Activated CD4-positive, alpha-beta T cell treated with anti-CD3 and anti-CD28 coated beads, Interleukin-2, amount 10 ng/mL, durations not matched to agents 24 days and 14 days (primary cell): ENCODE measurements around the gene MPV17L. TPM values are rescaled to one million over a fixed set of nuclear protein-coding genes. Genes with fewer than 3 reads are reported as not detected.
"Not testable (repeated sequence)": the region's sequence is repeated elsewhere in the genome, so short reads cannot be mapped to it uniquely, and the experiment has no call there.

Source experiments
- DNase-seq: peaks from one replicate; pipeline ENCODE4 v3.0.0; 2022
- H3K27ac Mint-ChIP-seq: one replicate; pipeline ENCODE4 v1.8.0; 2022; ENCODE audit warnings: mild to moderate bottlenecking, mixed read lengths
- H3K27me3 Mint-ChIP-seq: one replicate; pipeline ENCODE4 v1.8.0; 2022; ENCODE audit warnings: mixed read lengths
- H3K36me3 Mint-ChIP-seq: one replicate; pipeline ENCODE4 v1.8.0; 2022; ENCODE audit warnings: low read depth, mild to moderate bottlenecking, mixed read lengths
- H3K4me1 Mint-ChIP-seq: one replicate; pipeline ENCODE4 v1.8.0; 2021; ENCODE audit warnings: mixed read lengths
- H3K4me3 Mint-ChIP-seq: one replicate; pipeline ENCODE4 v1.8.0; 2022; ENCODE audit warnings: mild to moderate bottlenecking, moderate library complexity, mixed read lengths
- H3K9me3 Mint-ChIP-seq: one replicate; pipeline ENCODE4 v1.8.0; 2021; ENCODE audit warnings: mixed read lengths
- intact Hi-C: fragments of 100-400 bp; cut with micrococcal nuclease; formaldehyde crosslinking; loops from one replicate; pipeline ENCODE4 v1.15.1; 2023
- total RNA-seq: library from RNA; stranded (reverse); gene quantifications from 2 replicates; pipeline ENCODE4 v1.2.3, GENCODE V29; 2022

The MPV17L gene
- total RNA-seq, 1 donor from 2014 or later: 0.21 TPM

DNA sequence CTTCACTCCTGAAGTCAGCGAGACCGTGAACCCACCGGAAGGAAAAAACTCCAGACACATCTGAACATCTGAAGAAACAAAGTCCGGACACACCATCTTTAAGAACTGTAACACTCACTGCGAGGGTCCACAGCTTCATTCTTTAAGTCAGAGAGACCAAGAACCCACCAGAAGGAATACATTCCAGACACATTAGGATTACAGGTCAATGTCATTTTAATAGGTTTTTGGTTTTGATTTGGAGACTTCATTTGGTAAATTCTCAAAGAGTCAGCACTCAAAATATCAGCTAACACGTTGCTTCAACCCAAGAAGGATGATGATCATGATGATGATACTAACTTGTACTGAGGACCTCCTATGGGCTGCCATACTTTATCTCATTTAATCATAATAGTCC is 31.2 kb downstream of the MPV17L start:
- H3K27me3 Mint-ChIP-seq: peaks cover 5% of the 10 kb centered on the region

DNA sequence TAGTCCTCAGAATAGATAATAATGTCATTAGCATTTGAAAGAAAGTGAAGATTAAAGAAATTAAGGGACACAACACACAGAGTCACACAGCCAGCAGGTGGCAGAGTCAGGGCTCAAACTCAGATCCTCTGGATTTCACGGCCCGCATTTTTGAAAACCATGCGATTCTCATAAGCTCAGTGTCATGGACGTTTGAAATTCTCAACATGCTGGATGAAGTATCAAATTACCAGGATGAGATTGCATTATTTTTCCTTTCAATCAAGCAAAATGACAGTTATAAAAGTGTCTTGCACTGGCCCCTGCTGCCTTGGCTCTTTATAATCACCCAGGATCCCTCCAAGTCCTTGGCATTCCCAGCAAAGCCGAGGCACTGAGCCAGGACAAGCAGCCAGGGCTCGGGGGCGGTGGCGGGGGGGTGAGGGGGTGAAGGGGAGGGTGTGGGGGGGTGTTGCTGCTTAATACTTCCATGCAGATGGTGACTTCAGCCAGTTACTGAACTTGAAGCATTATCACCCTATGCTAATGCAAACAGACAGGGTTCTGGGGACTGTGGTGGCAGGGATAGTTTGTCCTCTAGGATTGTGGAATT is 32.2 kb downstream of the MPV17L start:
- Mint-ChIP-seq H3K4me3 (no peak overlapping the region), H3K4me1 (peaks cover 2% of the 10 kb centered on the region), H3K27ac (no peak overlapping the region), H3K9me3 (no peaks in the 10 kb centered on the region), H3K36me3 (no peaks in the 10 kb centered on the region), H3K27me3 (peaks cover 5% of the 10 kb centered on the region)
- intact Hi-C loops: loop anchor here (1.0 to 2.0 kb wide), 4 partner anchors 37 to 277 kb away; no protein-coding TSS in a partner anchor
- peak; percentile 83 for DNase-seq

More for the DNA sequence above, 31.2 kb downstream of the MPV17L start:
- intact Hi-C loops: loop anchor here (1.0 kb wide), 3 partner anchors 83 to 278 kb away; no protein-coding TSS in a partner anchor
- H3K9me3 Mint-ChIP-seq: no peaks in the 10 kb centered on the region
- H3K4me1 Mint-ChIP-seq: peaks cover 2% of the 10 kb centered on the region
- no peaks in the 10 kb centered on the region for H3K36me3 Mint-ChIP-seq
- no peak for DNase-seq
- H3K27ac Mint-ChIP-seq: no peak overlapping the region
- H3K4me3 Mint-ChIP-seq: no peak overlapping the region

DNA sequence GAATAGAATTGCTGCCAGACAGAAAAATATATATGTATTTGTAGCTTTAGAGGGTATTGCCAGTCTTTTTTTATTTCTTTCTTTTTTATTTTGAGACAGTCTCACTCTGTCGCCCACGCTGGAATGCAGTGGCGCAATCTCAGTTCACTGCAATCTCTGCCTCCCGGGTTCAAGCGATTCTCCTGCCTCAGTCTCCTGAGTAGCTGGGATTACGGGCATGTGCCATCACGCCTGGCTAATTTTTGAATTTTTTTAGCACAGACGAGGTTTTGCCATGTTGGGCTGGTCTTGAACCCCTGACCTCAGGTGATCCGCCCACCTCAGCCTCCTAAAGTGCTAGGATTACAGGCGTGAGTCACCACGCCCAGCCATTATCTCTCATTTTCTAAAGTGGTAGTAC is 35.3 kb downstream of the MPV17L start:
- DNase-seq, H3K27ac Mint-ChIP-seq, H3K9me3 Mint-ChIP-seq, H3K4me3 Mint-ChIP-seq, intact Hi-C loops, H3K36me3 Mint-ChIP-seq: not testable (repeated sequence)
- Mint-ChIP-seq H3K4me1 (peaks cover 15% of the 10 kb centered on the region), H3K27me3 (peaks cover 16% of the 10 kb centered on the region)

DNA sequence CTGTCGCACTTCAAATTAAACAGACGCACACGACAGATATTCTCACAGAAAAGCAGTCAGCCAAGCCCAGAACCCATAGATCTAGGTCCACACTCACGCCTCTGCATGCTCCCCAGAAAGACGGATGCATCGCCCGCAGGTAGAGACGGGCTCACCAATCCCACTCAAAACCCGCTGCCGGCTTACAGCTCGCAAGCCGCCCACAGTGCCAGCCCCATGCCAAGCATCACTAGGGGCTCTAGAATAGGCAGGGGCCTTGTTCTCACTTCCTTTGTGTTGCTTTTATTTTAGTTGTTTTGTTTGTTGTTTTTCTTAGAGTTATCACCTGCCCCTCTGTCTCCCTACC is 38.5 kb downstream of the MPV17L start:
- Mint-ChIP-seq H3K9me3 (no peaks in the 10 kb centered on the region), H3K27me3 (peaks cover 15% of the 10 kb centered on the region), H3K27ac (no peak overlapping the region), H3K4me1 (peaks cover 14% of the 10 kb centered on the region), H3K4me3 (peak overlapping the region; percentile 90), H3K36me3 (no peaks in the 10 kb centered on the region)
- no peak for DNase-seq
- intact Hi-C loops: no loop called here

DNA sequence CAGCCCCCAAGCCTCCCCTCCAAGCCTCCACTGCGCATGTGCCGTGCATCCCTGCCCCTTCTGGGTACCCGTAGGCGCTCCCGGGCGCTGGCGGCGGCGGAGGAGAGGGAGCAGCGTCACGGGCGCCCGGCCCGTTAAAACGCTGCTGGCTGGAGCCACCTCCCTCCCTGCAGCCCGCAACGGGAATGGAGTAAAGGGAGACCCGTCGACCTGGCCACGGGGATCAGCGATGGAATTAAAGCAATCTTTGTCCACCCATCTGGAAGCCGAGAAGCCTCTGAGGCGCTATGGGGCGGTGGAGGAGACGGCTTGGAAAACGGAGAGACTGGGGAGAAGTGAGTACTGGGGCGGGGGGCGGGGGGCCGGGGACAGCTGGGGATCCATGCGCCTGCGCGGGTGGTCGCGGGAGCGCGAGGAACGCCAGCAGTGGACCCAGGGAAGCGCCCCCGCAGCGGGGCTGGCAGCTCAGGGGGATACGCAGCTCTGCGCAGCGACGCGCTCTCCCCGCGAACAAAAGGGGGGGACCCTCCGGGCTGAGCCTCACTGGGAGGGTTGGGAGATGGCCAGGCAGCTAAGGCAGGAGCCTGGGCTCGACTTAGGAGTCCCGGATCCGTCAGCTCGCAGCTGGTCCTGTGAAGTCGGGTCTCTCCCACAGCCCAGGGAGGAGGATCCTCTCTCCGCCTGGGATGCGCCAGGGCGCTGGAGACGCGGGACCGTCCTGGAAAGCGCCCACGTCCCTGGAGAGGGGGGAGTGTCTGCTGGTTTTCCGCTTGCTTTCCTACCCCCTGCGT is 39.1 kb downstream of the MPV17L start, which contains the start of gene BMERB1:
BMERB1 (plus strand) TSS at position 164 of the 791 bp plus-strand sequence; CDS start at position 230, 66 bp downstream.
- Mint-ChIP-seq H3K36me3 (no peaks in the 10 kb centered on the region), H3K4me3 (peak within 1 kb of the TSS; percentile 90), H3K4me1 (peaks cover 14% of the 10 kb centered on the region), H3K9me3 (no peaks in the 10 kb centered on the region), H3K27ac (peak within 1 kb of the TSS; percentile 65), H3K27me3 (peaks cover 15% of the 10 kb centered on the region)
- intact Hi-C loops: no loop called here
- peak; percentile 85 for DNase-seq

DNA sequence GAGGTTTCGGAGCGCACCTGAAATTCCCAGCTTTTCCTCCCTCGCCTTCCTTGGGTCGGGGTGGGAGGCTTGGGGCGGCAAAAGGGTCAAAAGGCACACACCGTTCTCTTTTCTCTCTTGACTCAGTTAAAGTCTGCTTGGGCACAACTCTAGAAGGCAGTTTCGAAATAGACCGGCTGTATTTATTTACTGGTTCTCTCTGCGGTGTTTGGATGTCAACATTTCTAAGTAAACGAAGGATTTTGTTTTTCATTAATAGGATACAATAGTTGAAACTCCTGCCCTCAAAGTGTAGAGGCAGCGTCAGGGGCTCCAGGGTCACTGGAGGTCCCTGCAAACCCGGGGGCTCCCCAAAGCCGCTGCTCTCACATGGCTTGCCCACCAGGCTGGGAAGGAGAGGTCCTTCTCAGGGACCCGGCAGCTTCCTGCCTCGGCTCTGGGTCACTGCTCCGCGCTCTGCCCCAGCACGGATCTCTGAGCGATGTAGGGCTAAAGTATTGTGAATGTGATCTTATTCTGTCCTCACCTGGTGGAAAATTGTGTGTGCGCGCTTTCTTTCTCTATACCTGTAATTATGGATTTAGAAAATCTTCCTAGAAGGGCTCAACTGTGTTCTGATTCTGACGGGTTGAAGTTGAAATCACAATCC is 39.8 kb downstream of the MPV17L start:
- Mint-ChIP-seq H3K27ac (no peak overlapping the region), H3K36me3 (no peaks in the 10 kb centered on the region), H3K27me3 (peaks cover 15% of the 10 kb centered on the region), H3K9me3 (no peaks in the 10 kb centered on the region), H3K4me1 (peaks cover 14% of the 10 kb centered on the region), H3K4me3 (peak overlapping the region; percentile 90)
- intact Hi-C loops: no loop called here
- peak; percentile 63 for DNase-seq

DNA sequence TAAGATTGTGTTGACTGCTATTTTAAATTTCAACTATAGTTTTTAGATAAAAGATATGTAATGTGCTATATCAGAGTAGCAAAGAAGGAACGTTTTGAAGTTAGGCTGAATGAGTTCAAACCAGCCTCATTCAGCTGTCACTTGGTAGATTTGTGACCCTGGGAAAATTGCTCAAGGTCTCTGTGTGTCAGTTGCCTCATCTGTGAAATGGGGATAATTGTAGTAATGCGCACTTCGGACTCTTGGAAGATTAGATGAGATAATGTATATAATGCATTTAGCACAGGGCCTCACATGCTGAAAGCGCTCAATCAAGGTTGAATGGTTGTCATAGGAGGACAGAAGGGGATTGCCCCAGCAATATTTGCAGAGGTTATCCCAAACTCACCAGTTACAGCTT is 43.5 kb downstream of the MPV17L start:
- H3K9me3 Mint-ChIP-seq: no peaks in the 10 kb centered on the region
- peaks cover 12% of the 10 kb centered on the region for H3K27me3 Mint-ChIP-seq
- peaks cover 14% of the 10 kb centered on the region for H3K4me1 Mint-ChIP-seq
- H3K27ac Mint-ChIP-seq: no peak overlapping the region
- no peaks in the 10 kb centered on the region for H3K36me3 Mint-ChIP-seq
- intact Hi-C loops: no loop called here
- H3K4me3 Mint-ChIP-seq: no peak overlapping the region
- no peak for DNase-seq

DNA sequence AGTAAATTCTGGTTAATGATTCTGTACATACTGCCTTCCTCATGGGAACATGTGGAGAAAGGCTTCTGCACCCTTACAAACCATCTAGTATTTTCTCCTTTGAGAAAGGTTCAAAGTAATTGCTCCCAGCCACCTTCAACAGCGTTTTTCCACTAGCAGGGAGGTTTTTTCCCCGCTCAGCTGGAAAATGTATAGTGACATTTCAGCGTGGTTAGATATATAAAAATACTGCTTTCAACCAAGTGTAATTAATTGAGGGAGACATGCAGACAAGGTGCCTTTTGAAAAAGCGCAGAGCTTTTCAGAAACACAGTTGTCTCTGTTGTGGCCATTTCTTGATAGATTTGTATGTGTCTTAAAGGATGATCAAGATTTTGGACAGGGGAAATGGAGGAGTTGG is 44.0 kb downstream of the MPV17L start:
- no peak overlapping the region for H3K27ac Mint-ChIP-seq
- H3K4me3 Mint-ChIP-seq: no peak overlapping the region
- peaks cover 12% of the 10 kb centered on the region for H3K4me1 Mint-ChIP-seq
- H3K36me3 Mint-ChIP-seq: peaks cover 3% of the 10 kb centered on the region
- intact Hi-C loops: no loop called here
- H3K27me3 Mint-ChIP-seq: peaks cover 10% of the 10 kb centered on the region
- peaks cover 3% of the 10 kb centered on the region for H3K9me3 Mint-ChIP-seq
- DNase-seq: no peak

DNA sequence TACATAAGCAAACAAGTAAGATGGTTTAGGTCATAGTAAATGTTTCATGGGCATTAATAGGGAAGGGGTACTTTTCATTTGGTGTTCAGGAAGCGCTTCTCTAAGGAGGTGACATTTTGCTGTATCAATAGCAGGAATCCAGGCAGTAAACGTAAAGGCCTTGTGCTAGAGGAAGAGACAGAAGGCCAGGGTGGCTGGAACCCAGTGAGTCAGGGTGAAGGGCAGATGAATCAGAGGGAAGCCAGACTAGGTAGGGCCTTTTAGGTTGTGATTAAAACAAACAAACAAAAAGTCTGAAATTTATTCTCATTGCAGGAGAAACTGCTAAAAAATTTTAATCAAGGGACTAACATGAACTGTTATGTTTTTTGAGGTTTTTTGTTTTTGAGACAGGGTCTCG is 45.3 kb downstream of the MPV17L start:
- Mint-ChIP-seq H3K27me3 (peaks cover 1% of the 10 kb centered on the region), H3K4me3 (no peak overlapping the region), H3K36me3 (peaks cover 3% of the 10 kb centered on the region), H3K4me1 (peaks cover 4% of the 10 kb centered on the region), H3K27ac (no peak overlapping the region), H3K9me3 (peaks cover 13% of the 10 kb centered on the region)
- no peak for DNase-seq
- intact Hi-C loops: no loop called here

DNA sequence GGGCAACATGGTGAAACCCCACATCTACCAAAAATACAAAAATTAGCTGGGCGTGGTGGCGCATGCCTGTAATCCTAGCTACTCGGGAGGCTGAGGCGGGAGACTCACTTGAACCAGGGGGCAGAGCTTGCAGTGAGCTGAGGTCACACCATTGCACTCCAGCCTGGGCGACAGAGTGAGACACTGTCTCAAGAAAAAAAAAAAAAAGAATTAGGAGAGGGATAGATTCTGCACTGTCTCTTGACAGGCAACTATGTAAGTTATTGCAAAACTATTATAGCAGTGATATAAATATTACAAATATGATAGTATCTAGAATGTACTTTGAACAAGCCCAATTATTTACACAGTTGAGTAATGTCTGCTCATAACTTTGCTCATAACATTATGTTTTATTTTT is 46.6 kb downstream of the MPV17L start:
- H3K27me3 Mint-ChIP-seq, H3K36me3 Mint-ChIP-seq, H3K4me3 Mint-ChIP-seq, H3K4me1 Mint-ChIP-seq, H3K27ac Mint-ChIP-seq, DNase-seq, intact Hi-C loops: not testable (repeated sequence)
- peaks cover 20% of the 10 kb centered on the region for H3K9me3 Mint-ChIP-seq

DNA sequence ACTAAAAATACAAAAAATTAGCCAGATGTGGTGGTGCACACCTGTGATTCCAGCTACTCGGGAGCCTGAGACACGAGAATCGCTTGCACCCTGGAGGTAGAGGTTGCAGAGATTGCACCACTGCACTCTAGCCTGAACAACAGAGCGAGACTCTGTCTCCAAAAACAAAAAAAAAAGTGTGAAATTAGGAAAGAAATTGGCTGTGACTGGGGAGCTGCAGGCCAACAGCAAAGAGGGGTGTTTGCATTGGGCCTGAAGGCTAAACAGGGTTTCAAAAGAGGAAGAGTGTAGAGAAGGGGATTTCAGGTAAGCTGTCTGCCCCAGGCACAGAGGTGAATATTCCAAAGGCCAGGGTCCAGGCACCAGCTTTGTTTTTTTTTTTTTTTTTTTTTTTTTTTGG is 48.2 kb downstream of the MPV17L start:
- Mint-ChIP-seq H3K27ac (no peak overlapping the region), H3K9me3 (peaks cover 25% of the 10 kb centered on the region), H3K36me3 (peaks cover 10% of the 10 kb centered on the region), H3K4me1 (peaks cover 9% of the 10 kb centered on the region), H3K27me3 (no peaks in the 10 kb centered on the region), H3K4me3 (no peak overlapping the region)
- intact Hi-C loops: no loop called here
- no peak for DNase-seq

DNA sequence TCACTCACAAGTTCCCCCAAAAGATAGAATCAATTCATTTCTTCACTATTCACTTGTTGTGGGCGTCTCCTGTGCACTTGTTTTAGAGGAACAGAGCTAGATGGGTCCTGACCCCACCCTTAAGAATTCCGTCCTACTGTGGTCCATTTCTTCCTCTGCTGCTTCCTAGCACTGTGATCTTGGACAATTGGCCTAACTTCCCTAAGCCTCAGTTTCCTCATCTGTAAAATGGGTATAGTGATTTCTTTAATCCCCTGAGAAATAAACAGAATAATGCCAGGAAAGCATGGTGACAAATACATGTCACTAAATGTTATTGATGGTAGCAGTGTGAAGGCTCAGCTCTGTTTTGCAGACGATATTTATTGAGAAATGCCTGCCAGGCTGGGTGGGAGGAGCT is 48.7 kb downstream of the MPV17L start:
- H3K27ac Mint-ChIP-seq: no peak overlapping the region
- H3K9me3 Mint-ChIP-seq: peaks cover 25% of the 10 kb centered on the region

DNA sequence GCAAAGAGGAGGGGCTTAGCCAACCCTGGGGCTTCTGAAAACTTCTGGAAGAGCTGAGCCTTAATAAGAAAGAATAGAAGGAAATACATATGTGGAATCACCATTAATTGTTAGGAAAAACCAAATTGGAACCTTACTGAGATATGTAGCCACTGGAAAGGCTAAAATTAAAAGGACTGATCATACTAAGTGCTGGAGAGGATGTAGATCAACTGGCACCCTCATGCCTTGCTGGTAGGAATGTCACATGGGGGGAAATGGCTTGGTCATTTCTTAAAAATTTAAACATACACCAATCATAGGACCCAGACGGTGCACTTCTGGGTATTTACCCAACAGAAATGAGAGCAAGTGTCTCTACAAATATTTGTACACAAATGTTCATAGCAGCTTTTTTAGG is 49.9 kb downstream of the MPV17L start:
- Mint-ChIP-seq H3K36me3 (peaks cover 10% of the 10 kb centered on the region), H3K4me1 (peaks cover 9% of the 10 kb centered on the region), H3K27ac (no peak overlapping the region), H3K9me3 (peaks cover 25% of the 10 kb centered on the region), H3K27me3 (no peaks in the 10 kb centered on the region), H3K4me3 (no peak overlapping the region)
- DNase-seq: no peak
- intact Hi-C loops: no loop called here

More for the DNA sequence above, 48.7 kb downstream of the MPV17L start:
- H3K4me3 Mint-ChIP-seq: no peak overlapping the region
- peaks cover 10% of the 10 kb centered on the region for H3K36me3 Mint-ChIP-seq
- peaks cover 9% of the 10 kb centered on the region for H3K4me1 Mint-ChIP-seq
- intact Hi-C loops: no loop called here
- DNase-seq: no peak
- no peaks in the 10 kb centered on the region for H3K27me3 Mint-ChIP-seq

DNA sequence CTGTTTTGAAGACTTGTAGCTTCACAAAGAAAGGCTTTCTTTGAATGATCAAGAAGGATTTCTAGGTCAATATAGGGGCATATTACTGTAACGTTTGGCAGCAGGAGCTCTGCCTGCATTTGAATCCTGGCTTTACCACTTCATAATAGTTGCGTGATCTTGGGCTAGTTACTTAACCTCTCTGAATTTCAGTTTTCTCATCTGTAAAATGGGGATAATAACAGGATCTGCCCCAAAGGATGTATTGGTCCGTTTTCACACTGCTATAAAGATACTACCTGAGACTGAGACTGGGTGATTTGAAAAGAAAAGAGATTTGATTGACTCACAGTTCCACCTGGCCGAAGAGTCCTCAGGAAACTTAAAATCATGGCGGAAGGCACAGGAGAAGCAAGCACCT is 51.3 kb downstream of the MPV17L start:
- no peak overlapping the region for H3K4me3 Mint-ChIP-seq
- no peak overlapping the region for H3K27ac Mint-ChIP-seq
- DNase-seq: no peak
- H3K9me3 Mint-ChIP-seq: peaks cover 25% of the 10 kb centered on the region
- peaks cover 6% of the 10 kb centered on the region for H3K4me1 Mint-ChIP-seq
- no peaks in the 10 kb centered on the region for H3K27me3 Mint-ChIP-seq
- intact Hi-C loops: no loop called here
- H3K36me3 Mint-ChIP-seq: peaks cover 10% of the 10 kb centered on the region
